Activated CD4-positive, alpha-beta T cell treated with anti-CD3 and anti-CD28 coated beads, Interleukin-10, Interleukin-2, amounts not matched to agents 100 ng/mL and 50 ng/mL, durations not matched to agents 16 hours and 8 hours (primary cell): ENCODE results near the gene POU2F1.

ENCODE experiments used
- DNase-seq: peaks from one replicate; pipeline ENCODE4 v3.0.0-alpha.2; 2020

The POU2F1 gene

GRCh38 chr1:167453123-167453522, 232.4 kb downstream of the POU2F1 start:
- peak; percentile 16 for DNase-seq

- peak; percentile 26 for DNase-seq
These were observed 233.7 kb downstream of the POU2F1 start for GRCh38 chr1:167454304-167454893.

GRCh38 chr1:167454894-167455785, 234.5 kb downstream of the POU2F1 start:
- DNase-seq = peak; percentile 82

GRCh38 chr1:167455786-167456446, 235.2 kb downstream of the POU2F1 start:
- DNase-seq = peak; percentile 76

- DNase-seq = no peak
These were observed 235.8 kb downstream of the POU2F1 start for GRCh38 chr1:167456524-167456923.

GRCh38 chr1:167456926-167457325, 236.2 kb downstream of the POU2F1 start:
- no peak for DNase-seq

- no peak for DNase-seq
These were observed 237.4 kb downstream of the POU2F1 start for GRCh38 chr1:167457936-167458584.

- DNase-seq = no peak
These were observed 240.2 kb downstream of the POU2F1 start for GRCh38 chr1:167460836-167461235.

GRCh38 chr1:167462341-167462740, 241.7 kb downstream of the POU2F1 start:
- no peak for DNase-seq

GRCh38 chr1:167463080-167463479, 242.4 kb downstream of the POU2F1 start:
- no peak for DNase-seq

GRCh38 chr1:167463875-167464575, 243.3 kb downstream of the POU2F1 start:
- no peak for DNase-seq

GRCh38 chr1:167465018-167465417, 244.3 kb downstream of the POU2F1 start:
- DNase-seq = no peak

- no peak for DNase-seq
These were observed 245.1 kb downstream of the POU2F1 start for GRCh38 chr1:167465743-167466142.

GRCh38 chr1:167467126-167467710, 246.5 kb downstream of the POU2F1 start:
- no peak for DNase-seq

- DNase-seq = no peak
These were observed 247.1 kb downstream of the POU2F1 start for GRCh38 chr1:167467752-167468151.

GRCh38 chr1:167469280-167469965, 248.7 kb downstream of the POU2F1 start:
- no peak for DNase-seq

- DNase-seq = no peak
These were observed 250.9 kb downstream of the POU2F1 start for GRCh38 chr1:167471568-167471967.

GRCh38 chr1:167472752-167473521, 252.3 kb downstream of the POU2F1 start:
- no peak for DNase-seq

- no peak for DNase-seq
These were observed 253.1 kb downstream of the POU2F1 start for GRCh38 chr1:167473761-167474160.

- DNase-seq = no peak
These were observed 253.5 kb downstream of the POU2F1 start for GRCh38 chr1:167474191-167474641.

GRCh38 chr1:167476061-167476460, 255.4 kb downstream of the POU2F1 start:
- DNase-seq = no peak
